HG03432 (cell line): ENCODE data around the gene CUBN.
"Not testable (repeated sequence)": the region's sequence is repeated elsewhere in the genome, so short reads cannot be mapped to it uniquely, and the experiment has no call there.

ENCODE experiments used
- ATAC-seq: cut with Tn5 transposase; IDR thresholded peaks from one replicate; pipeline ENCODE4 v1.9.1; 2021; ENCODE audit warnings: mild to moderate bottlenecking, moderate library complexity; ENCODE audit not compliant: unreplicated experiment

The CUBN gene

DNA sequence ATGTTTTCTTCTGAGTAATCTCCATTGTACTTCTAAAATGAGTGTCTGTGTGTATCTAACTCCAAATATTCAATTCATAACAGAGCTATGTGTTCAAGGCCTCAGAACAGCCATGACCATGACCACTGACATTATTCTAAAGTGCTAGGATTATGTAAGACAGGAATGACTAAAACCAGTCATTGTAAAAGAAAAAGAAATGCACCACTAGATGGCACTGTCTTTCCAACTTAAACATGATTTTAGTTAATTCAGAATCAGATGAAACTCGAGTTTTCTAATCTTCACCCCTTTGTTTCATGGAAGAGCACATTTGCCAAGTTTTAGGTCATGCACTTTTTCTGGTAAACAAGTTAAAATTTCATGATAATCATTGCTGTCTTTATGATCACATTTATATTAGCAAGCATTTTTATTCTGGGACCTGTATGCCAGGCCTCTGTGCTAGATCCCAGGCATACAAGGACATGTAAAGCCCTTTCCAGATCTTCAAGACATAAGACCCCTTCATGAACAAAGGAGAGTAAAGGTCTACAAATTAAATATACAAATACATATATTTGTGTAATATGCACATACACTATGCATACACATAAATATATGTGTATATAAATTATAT is 286.2 kb downstream of the CUBN start:
- peak; percentile 66 for ATAC-seq

- no peak for ATAC-seq
Measured at GRCh38 chr10:16835228-16835627, 294.4 kb downstream of the CUBN start.

GRCh38 chr10:16832351-16833080 is 297.1 kb downstream of the CUBN start:
- no peak for ATAC-seq

- no peak for ATAC-seq
Measured at GRCh38 chr10:16828701-16829175, 300.9 kb downstream of the CUBN start.

- peak; percentile 90 for ATAC-seq
Measured at GRCh38 chr10:16828114-16828568, 301.5 kb downstream of the CUBN start.

DNA sequence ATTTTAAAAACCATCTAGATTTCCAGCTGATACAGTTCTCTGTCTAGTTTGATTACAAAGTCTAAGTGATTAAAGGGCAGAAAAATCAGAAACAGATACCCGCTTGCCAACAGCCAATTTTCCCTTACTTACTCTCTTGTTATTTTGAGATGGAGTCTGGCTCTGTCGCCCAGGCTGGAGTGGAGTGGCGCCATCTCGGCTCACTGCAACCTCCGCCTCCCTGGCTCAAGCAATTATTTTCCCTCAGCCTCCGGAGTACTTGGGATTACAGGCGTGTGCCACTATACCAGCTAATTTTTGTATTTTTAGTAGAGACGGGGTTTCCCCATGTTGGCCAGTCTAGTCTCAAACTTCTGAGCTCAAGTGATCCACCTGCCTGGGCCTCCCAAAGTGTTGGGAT is 302.1 kb downstream of the CUBN start:
- not testable (repeated sequence) for ATAC-seq

GRCh38 chr10:16822726-16823360 is 306.8 kb downstream of the CUBN start:
- no peak for ATAC-seq

DNA sequence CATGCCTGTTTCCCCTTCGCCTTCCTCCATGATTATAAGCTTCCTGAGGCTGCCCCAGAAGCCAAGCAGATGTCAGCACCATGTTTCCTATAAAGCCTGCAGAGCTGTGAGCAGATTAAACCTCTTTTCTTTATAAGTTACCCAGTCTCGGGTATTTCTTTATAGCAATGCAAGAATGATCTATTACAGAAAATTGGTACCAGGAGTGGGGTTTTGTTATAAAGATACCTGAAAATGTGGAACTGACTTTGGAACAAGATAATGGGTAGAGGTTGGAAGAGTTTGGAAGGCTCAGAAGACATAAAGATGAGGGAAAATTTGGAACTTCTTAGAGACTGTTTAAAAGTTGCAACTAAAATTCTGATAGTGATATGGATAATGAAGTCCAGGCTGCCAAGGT is 307.6 kb downstream of the CUBN start:
- ATAC-seq: no peak

GRCh38 chr10:16820421-16820820 is 309.2 kb downstream of the CUBN start:
- ATAC-seq: no peak

- no peak for ATAC-seq
Measured at GRCh38 chr10:16820018-16820417, 309.6 kb downstream of the CUBN start.

- ATAC-seq: no peak
Measured at GRCh38 chr10:16819436-16819835, 310.2 kb downstream of the CUBN start.

- no peak for ATAC-seq
Measured at GRCh38 chr10:16819026-16819425, 310.6 kb downstream of the CUBN start.

DNA sequence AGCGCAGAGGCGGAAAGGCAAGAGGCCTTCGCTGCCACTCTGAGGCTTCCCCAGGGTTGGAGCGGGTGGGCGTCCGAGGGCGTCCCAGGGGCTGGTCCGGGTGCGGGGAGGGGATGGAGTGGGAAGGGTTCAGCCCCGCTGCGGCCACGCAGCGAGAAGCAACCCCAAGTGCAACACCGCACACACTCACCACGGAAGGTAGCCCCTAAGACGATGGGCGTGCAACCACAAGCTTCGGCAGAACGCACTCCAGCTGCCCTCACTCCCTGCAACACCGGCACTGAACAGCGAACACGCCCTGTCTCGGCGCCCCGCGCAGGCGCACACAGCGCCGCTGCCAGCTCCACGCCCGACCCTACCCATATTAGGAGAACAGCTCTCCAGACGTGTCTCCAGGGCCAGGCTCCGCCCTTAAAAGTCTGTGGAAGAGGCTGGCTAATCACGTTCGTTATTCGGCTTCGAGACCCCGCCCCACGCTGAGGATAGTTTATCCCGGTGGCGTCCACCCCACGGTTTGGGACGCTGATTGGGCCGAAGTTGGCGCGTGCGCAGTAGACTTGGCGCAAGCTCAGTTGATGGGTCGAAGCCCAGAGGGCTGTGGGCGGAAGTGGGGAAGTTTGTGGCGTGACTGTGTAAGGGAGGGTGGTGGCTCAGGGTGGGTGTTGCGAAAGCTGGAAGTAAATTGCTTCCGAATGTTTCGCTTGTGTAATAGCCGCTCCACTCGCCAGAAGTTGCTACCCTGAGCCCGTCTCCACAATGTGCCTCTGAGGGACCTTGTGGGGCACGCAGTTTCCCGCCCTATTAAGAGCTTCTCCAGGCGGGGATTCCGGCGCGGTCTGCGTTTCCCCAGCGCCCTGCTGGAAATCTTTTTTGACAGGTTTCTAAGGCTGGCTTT is 312.2 kb downstream of the CUBN start, which contains the start of gene RSU1:
Gene RSU1, minus strand, starts transcription at position 300 of the 895 bp plus-strand sequence. CDS start 343 bp downstream, outside the sequence.
- ATAC-seq: peak; percentile 97

DNA sequence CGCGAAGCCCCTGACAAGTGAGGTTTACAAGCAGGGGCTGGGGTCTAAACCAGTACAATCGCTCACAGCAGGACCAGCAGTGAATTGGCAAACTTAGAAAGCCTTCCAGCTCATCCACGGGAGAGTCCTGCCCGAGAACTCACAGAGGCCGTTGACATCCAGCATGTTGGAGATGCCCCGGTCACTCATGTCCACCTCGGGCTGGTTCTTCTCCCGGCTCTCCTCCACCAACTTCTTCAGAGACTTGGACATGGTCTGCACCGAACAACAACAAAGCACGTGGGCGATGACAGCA is 312.8 kb downstream of the CUBN start:
- ATAC-seq: no peak

GRCh38 chr10:16816171-16816570 is 313.4 kb downstream of the CUBN start:
- no peak for ATAC-seq

- ATAC-seq: no peak
Measured at GRCh38 chr10:16814012-16814411, 315.6 kb downstream of the CUBN start.

GRCh38 chr10:16812676-16813075 is 316.9 kb downstream of the CUBN start:
- no peak for ATAC-seq

DNA sequence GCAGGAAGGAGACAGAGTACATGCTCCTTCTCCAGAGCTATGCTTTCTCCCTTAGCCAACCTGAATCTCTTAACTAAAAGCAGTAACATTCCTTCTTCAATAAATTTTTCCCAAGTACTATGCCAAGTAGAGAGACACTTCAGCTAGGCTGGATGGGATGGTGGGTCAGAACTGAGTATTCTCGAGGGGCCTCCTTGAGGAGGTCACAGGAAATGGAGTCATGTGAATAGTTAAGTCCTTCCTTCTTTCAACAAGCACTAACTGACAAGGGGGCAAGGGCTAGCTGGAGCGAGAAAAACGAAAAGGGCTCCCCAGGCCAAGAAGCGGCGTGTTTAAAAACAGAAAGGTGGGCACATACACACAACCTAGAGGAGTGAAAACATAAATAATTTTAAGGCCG is 317.8 kb downstream of the CUBN start:
- ATAC-seq: no peak

DNA sequence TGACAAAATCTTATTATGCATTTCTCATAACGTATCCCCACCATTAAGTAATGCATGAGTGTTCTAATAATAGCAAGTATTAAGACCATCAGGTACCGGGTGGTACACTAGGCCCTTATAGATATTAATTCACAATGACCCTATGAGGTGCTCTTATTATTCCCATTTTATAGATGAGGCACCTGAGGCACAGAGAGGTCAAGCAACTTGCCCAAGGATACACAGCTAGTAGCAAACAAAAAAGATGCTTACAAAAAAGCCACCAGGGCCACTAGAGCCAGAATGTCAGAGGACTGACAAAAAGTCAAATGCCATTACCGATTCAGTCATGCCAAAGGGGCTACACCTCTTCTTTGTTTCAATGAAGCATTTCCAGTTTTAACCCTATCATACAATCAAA is 318.3 kb downstream of the CUBN start:
- no peak for ATAC-seq

DNA sequence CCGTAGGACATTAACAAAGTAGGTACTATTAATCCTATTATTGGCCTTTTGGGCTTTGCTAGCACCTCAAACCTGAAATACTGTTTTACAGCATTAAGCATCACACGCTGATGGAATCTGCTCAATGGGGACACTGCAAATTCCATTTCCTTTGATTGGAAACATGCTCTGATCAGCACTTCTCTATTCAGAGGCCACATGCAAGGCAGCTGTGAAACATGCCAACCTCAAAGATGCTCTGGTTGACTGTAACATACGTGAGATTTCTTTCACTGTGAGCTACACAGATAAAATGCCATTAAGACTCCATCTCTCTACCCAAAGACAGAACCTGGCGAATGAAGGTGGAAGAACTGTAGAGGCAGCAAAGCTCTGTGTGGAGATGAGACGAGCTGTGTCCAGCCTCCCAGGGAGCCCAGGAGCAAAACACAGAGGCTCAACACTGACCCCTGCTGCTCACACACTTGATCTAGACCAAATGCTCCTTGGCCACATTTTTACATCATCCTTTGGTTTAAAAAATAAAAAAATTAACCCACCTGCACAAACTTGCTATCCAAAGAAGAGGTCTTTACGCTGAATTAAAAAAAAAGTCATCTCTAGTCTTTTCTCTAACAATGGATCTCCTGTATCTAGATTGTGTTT is 320.4 kb downstream of the CUBN start:
- peak; percentile 93 for ATAC-seq

GRCh38 chr10:16804123-16804522 is 325.5 kb downstream of the CUBN start:
- no peak for ATAC-seq
